HG03097 (cell line): ENCODE results near the gene SNRPA1.

ENCODE experiments used
- ATAC-seq: cut with Tn5 transposase; IDR thresholded peaks from one replicate; pipeline ENCODE4 v1.9.1; 2021; ENCODE audit not compliant: unreplicated experiment, low FRiP score

SNRPA1 gene

GRCh38 chr15:101244036-101244781 is 50.8 kb downstream of the SNRPA1 start:
- no peak for ATAC-seq

GRCh38 chr15:101243420-101243819 is 51.6 kb downstream of the SNRPA1 start:
- ATAC-seq, result no peak

GRCh38 chr15:101242999-101243336 is 52.1 kb downstream of the SNRPA1 start:
- no peak for ATAC-seq

- peak; percentile 50 for ATAC-seq
Measured at GRCh38 chr15:101242160-101242998, 52.7 kb downstream of the SNRPA1 start.

GRCh38 chr15:101240358-101240757 is 54.7 kb downstream of the SNRPA1 start:
- ATAC-seq, result no peak

GRCh38 chr15:101239724-101240136 is 55.3 kb downstream of the SNRPA1 start:
- no peak for ATAC-seq

- no peak for ATAC-seq
Measured at GRCh38 chr15:101237251-101237650, 57.8 kb downstream of the SNRPA1 start.

GRCh38 chr15:101233651-101234280 is 61.3 kb downstream of the SNRPA1 start:
- no peak for ATAC-seq

- no peak for ATAC-seq
Measured at GRCh38 chr15:101232677-101233076, 62.4 kb downstream of the SNRPA1 start.
